ENCODE results near the gene LDB1.

The LDB1 gene

GRCh38 chr10:102135956-102136526, 15.9 kb upstream of the LDB1 start:
- TF ChIP-seq POLR2AphosphoS5 (IDR thresholded peaks at IDR 0.05; ENCODE audit: low read depth) = no peak
- no peak for TF ChIP-seq CTCF (IDR thresholded peaks at IDR 0.05; ENCODE audit: insufficient read depth, low read length)
- no peak for TF ChIP-seq GABPA (IDR thresholded peaks at IDR 0.05; ENCODE audit: low read depth)
- no peak for TF ChIP-seq REST (IDR thresholded peaks at IDR 0.05; ENCODE audit: insufficient replicate concordance, low read depth)
- TF ChIP-seq SPI1 (IDR thresholded peaks at IDR 0.05; ENCODE audit: borderline replicate concordance, low read depth) = no peak
- Histone ChIP-seq H3K27ac (replicated peaks) (no peak overlapping the region), H3K27me3 (ENCODE audit: insufficient read depth, poor library complexity, severe bottlenecking) (no peaks in the 10 kb centered on the region), H3K4me3 (replicated peaks; ENCODE audit: insufficient read depth, low read length) (peak overlapping the region; percentile 8; the same call in 1 of the 2 replicates)
- peak in 1 of 2 experiments; percentile 7 for DNase-seq (ENCODE audit: low read depth in 1 of 2, low spot score in 1 of 2)

- DNase-seq (ENCODE audit: low read depth in 1 of 2, low spot score in 1 of 2) = no peak
- no peaks in the 10 kb centered on the region for H3K27me3 ChIP-seq (ENCODE audit: insufficient read depth, poor library complexity, severe bottlenecking)
- peak overlapping the region; percentile 93 for H3K4me3 ChIP-seq (replicated peaks; ENCODE audit: insufficient read depth, low read length)
- no peak for TF ChIP-seq GABPA (IDR thresholded peaks at IDR 0.05; ENCODE audit: low read depth)
- no peak for TF ChIP-seq POLR2AphosphoS5 (IDR thresholded peaks at IDR 0.05; ENCODE audit: low read depth)
- no peak for TF ChIP-seq CTCF (IDR thresholded peaks at IDR 0.05; ENCODE audit: insufficient read depth, low read length)
- no peak for TF ChIP-seq SPI1 (IDR thresholded peaks at IDR 0.05; ENCODE audit: borderline replicate concordance, low read depth)
- no peak for TF ChIP-seq REST (IDR thresholded peaks at IDR 0.05; ENCODE audit: insufficient replicate concordance, low read depth)
- H3K27ac ChIP-seq (replicated peaks) = peak overlapping the region; percentile 96
Observed at GRCh38 chr10:102134416-102134815, 14.2 kb upstream of the LDB1 start.

- Histone ChIP-seq H3K4me3 (replicated peaks; ENCODE audit: insufficient read depth, low read length) (peak overlapping the region; percentile 93), H3K27ac (replicated peaks) (peak overlapping the region; percentile 96), H3K27me3 (ENCODE audit: insufficient read depth, poor library complexity, severe bottlenecking) (no peaks in the 10 kb centered on the region)
- DNase-seq (ENCODE audit: low read depth in 1 of 2, low spot score in 1 of 2) = peak; percentile 80 to 87
- no peak for TF ChIP-seq CTCF (IDR thresholded peaks at IDR 0.05; ENCODE audit: insufficient read depth, low read length)
- TF ChIP-seq POLR2AphosphoS5 (IDR thresholded peaks at IDR 0.05; ENCODE audit: low read depth) = no peak
- no peak; the same call in 1 of the 2 replicates for TF ChIP-seq GABPA (IDR thresholded peaks at IDR 0.05; ENCODE audit: low read depth)
- no peak for TF ChIP-seq REST (IDR thresholded peaks at IDR 0.05; ENCODE audit: insufficient replicate concordance, low read depth)
- TF ChIP-seq SPI1 (IDR thresholded peaks at IDR 0.05; ENCODE audit: borderline replicate concordance, low read depth) = peak; percentile 88
Observed at GRCh38 chr10:102133373-102134195, 13.4 kb upstream of the LDB1 start.
